ENCODE results near the gene RASA4.
"Not testable (repeated sequence)": the region's sequence is repeated elsewhere in the genome, so short reads cannot be mapped to it uniquely, and the experiment has no call there.

Gene RASA4

GRCh38 chr7:102616507-102617125, at the start of gene RASA4:
RASA4 (minus strand) TSS chr7:102616756; CDS start chr7:102616689, 67 bp downstream.
- DNase-seq, result not testable (repeated sequence)

DNA sequence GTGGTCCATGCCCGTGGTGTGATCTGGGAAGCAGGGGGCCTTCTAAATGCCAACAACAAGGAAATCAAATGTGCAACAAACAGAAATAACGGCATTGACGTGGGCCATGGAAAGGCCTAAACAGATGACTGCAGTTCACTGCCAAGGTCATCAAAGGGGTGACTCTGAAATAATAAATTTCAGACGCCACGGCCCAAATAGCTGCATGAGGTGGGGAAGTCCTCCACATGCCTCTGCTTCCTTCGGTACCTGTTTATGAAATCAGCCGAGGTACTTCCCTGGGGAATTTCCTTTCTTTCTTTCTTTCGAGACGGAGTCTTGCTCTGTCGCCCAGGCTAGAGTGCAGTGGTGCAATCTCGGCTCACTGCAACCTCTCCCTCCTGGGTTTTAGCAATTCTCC, 48.2 kb upstream of the RASA4 start:
- not testable (repeated sequence) for DNase-seq

DNA sequence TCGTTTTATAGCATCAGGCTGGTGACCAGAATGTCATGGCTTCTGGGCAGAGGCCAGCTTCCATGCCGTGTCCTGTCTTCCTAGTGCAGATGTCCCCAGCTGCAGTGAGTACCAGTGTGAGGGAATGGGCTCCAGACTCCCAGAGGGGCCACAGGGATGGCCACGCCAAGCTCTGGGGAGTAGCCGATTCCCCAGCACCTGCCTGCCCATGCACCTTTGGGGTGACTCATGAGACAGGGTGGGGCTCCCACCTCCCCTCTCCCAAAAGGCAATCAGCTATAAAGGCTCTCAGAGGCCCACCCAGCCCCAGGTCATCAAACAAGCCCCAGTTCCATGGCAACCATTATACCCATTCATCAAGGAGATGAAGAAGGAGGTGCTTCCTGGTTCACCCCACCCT, 33.4 kb upstream of the RASA4 start, which contains the start of gene SPDYE2B:
Gene SPDYE2B (plus strand): TSS at position 396 of the 400 bp plus-strand sequence. CDS start 2,030 bp downstream, outside the sequence.
- not testable (repeated sequence) for DNase-seq

- DNase-seq, result not testable (repeated sequence)
Measured at GRCh38 chr7:102647813-102648212, 31.3 kb upstream of the RASA4 start.

GRCh38 chr7:102643404-102643803, 26.8 kb upstream of the RASA4 start:
- not testable (repeated sequence) for DNase-seq

- not testable (repeated sequence) for DNase-seq
Measured at GRCh38 chr7:102642691-102643090, 26.1 kb upstream of the RASA4 start, which contains the start of gene UPK3BL1. UPK3BL1 (minus strand) TSS chr7:102642791; CDS start chr7:102642741, 50 bp downstream.

DNA sequence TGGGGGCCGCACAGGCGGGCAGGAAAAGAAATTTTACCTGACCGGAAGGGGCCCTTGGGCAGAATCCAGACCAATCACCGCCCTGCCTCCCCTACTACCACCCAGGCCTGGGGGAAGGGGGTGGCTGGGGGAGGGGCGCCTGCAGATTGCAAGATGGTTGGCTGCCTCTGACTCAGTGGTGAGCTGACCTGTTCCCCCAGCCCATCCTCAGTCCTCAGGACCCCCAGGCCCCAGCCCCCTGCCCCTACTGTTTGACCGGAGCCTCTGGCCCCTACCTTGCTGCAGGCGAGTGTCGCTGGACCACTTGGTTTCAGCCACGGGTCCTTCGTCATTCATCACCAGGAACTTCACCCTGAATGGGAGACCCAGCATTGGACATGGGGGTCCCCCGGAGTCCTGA, 22.3 kb upstream of the RASA4 start:
- DNase-seq, result not testable (repeated sequence)

GRCh38 chr7:102636956-102637355, 20.4 kb upstream of the RASA4 start:
- DNase-seq, result not testable (repeated sequence)

DNA sequence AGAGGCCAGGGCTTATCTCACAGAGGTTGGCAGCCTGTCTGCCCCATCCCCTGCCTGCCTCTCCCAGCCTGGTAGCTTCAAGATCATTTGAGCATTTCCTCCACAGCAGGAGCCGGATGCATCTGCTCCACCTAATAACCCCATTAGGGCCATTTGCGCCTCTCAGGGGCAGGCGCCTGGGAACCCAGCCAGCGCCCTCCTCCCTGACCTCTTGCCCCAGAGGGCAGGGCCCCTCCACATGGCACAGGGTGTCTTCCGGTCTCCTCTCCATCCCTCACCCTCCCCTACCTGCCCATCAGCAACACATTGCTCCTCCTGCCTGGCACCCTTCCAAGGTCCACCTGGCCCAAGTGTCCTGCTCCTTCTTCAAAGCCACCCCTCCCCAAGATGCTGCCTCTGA, 18.8 kb upstream of the RASA4 start:
- not testable (repeated sequence) for DNase-seq

DNA sequence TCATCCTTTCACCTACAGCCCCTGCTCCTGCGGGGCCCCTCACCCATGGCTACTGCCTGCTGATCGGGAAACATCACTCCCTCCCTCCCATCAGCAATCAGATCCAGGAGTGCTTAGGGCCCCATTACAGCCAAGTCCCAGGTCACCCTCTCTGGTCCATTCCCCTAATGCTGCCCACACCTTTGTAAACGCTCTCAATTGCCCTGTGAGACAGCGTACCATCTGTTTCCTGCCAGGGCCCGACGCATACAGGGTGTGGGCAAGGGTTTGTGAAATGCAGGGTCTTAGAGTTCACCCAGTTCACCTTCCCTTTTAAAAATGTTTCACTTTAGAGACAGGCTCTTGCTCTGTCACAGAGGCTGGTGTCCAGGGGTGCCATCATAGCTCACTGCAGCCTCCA, 17.7 kb upstream of the RASA4 start:
- DNase-seq, result not testable (repeated sequence)

- not testable (repeated sequence) for DNase-seq
Measured at GRCh38 chr7:102630622-102631021, 14.1 kb upstream of the RASA4 start.

- not testable (repeated sequence) for DNase-seq
Measured at GRCh38 chr7:102627271-102627904, 10.8 kb upstream of the RASA4 start.

- DNase-seq, result not testable (repeated sequence)
Measured at GRCh38 chr7:102618122-102618521, 1.6 kb upstream of the RASA4 start.

DNA sequence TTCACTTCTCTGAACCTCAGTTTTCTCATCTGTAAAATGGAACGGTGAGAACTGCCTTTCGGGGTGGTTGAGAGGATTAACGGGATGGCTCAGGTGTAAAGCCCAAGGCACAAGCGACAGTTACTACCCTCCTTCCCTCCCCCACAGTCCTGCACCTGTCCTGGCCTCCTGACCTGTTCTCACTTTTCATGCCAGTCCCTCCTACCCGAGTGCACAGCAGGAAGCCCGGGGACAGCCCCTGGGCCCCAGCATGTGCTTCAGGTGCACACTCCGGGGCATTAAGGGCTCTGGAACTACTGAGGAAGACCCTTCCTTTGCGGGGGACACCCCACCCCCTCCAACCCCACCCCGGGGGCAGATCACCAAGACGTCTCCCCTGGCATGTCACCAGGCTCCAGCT, 626 bp downstream of the RASA4 start:
- not testable (repeated sequence) for DNase-seq

- not testable (repeated sequence) for DNase-seq
Measured at GRCh38 chr7:102614873-102615272, 1.7 kb downstream of the RASA4 start.

DNA sequence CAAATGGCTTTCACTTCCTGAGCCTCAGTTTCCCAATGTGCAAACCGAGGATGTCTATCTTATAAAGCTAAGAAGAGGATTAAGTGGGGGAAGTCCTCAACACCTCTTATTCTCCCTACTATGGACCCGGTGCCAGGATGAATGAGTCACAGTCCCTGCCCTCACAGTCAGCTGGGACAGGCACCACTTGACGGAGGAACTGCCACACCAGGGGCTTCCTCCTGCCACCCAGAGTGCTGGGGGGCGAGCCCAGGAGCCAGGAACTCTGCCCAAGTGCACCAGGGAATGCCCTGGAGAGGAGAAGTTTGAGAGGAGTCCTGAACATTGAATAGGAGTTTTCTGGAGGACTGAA, 2.2 kb downstream of the RASA4 start:
- not testable (repeated sequence) for DNase-seq

- DNase-seq, result not testable (repeated sequence)
Measured at GRCh38 chr7:102613575-102614345, 2.8 kb downstream of the RASA4 start.

DNA sequence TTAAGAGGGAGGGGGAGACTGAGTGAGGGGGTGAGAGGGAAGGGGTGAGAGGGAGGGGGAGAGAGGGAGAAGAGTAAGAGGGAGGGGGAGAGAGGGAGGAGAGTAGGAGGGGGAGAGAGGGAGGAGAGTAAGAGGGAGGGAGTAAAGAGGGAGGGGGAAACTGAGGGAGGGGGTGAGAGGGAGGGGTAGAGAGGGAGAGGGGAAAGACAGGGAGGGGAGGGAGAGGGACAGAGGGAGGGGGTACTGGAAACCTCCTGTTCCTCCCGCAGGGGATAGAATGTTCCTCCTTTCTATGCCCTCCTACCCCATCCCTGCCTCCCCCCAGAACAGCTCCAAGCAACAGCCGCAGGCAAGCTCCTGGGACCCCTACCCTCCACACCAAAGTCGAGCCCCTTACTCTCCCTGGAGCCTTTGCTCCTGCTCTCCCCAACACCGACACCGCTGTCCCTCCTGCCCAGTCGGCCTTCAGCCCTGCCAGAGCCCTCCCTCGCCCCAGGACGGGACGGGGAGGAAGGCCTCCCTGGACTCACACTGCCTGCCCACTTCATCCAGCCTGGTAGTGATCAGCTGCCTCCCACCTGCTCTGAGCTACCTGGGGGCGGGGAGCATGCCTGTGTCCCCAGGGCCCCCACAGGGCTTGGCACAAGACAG, 4.8 kb downstream of the RASA4 start:
- DNase-seq, result not testable (repeated sequence)

DNA sequence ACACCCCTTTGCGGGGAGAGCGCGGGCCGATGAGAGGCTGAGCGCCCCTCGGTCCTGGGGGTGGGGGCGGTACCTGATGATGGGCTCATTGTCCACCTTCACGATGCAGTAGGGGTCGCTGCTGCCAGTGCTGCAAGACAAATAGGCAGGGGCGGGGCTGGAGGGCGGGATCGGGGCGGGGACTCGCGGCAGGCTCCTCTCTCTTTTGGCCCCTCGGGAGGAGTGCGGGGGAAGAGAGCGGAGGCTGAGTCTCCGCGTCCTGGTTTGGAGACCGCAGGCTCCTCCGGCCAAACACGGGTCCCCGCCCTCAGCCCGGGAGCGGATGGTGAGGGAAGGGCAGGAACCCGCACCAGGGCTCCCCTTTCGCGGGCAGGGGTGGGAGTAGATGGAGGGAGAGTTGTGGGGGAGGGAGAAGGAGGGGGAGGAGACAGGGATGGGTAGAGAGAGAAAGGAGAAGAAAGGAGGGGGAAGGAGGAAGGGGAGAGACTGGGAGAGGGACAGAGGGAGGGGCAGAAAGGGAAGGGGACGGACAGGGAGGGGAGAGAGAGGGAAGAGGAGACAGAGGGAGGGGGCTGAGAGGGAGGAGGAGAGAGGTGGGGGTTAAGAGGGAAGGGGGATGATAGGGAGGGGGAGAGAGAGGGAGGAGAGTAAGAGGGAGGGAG, 5.4 kb downstream of the RASA4 start:
- not testable (repeated sequence) for DNase-seq

- DNase-seq, result not testable (repeated sequence)
Measured at GRCh38 chr7:102610441-102610840, 6.1 kb downstream of the RASA4 start.

DNA sequence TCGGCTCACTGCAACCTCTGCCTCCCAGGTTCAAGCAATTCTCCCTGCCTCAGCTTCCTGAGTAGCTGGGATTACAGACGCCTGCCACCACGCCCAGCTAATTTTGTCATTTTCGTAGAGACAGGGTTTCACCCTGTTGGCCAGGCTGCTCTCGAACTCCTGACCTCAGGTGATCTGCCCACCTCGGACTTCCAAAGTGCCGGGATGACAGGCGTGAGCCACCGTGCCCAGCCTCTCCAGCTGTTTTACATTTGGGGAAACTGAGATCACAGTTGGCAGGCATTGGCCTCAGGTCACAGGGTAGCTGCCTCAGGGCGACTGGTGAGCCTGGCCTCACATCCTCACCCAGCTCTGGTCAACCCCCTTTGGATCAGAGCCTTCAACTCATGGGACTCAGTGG, 6.8 kb downstream of the RASA4 start:
- DNase-seq, result not testable (repeated sequence)

- DNase-seq, result not testable (repeated sequence)
Measured at GRCh38 chr7:102606848-102607247, 9.7 kb downstream of the RASA4 start.
